NCI-H1092 (cell line): ENCODE results near the gene THADA.

ENCODE experiments used
- DNase-seq: peaks from one replicate; lab custom pipeline; 2025; lab: John Stamatoyannopoulos, UW

The THADA gene

DNA sequence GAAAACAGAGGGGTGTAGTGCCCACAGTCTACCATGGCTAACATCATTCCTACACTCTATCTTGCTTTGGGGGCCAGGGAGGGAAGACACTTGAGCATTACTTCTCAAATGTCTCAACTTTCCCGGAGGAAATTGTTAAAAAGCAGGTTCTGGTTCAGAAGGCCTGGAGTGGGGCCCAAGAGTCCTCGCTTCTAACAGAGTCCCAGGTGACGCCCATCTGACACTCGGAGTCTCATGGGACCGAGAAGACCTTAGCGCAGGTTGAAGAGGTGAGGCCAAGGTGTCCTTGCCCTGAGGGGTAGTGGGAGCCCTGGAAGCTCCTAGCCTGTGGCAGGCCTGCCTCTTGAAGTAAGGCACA is 409.5 kb downstream of the THADA start:
- DNase-seq = no peak

GRCh38 chr2:43185146-43185545 is 410.7 kb downstream of the THADA start:
- no peak for DNase-seq

- DNase-seq = no peak
Measured at GRCh38 chr2:43184339-43184895, 411.4 kb downstream of the THADA start.

DNA sequence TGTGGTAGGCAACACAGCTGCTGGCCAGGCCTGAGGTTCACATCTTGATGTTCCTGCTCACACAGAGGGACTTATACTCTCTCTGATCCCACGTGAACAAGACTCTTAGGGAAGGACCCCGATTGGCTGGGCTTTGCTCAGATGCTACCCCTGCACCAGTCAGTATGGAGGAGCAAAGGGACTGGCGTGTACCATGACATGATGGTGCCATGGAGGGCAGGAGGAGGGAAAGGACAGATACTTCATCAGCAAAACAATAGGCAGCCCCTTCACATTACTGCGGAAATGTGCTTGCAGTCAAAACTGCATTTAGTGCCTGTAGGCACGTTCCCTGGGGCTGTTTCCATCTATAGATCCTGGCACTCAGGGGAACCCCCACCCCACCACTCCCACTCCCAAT is 412.1 kb downstream of the THADA start:
- no peak for DNase-seq

DNA sequence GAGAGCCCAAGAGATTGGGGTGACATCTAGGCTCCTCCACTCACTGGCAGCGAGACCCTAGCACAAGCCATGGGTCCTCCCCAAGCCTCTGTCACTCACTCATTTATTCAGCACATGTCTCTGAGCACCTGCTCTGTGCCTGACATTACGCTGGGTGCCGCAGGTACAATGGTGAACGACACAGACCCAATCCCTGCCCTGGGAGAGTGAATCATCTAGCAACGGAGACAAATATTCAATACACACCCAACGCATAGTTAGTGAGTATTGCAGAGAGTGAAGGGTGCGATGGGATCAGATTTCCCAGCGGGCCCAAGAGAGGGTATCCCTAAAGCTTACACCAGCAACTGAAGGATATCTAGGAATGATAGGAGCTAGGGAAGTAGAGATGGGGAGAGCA is 414.9 kb downstream of the THADA start:
- DNase-seq = no peak
